DLD1 (cell line): ENCODE results near the gene DNAAF5.
"Not testable (repeated sequence)": the region's sequence is repeated elsewhere in the genome, so short reads cannot be mapped to it uniquely, and the experiment has no call there.

Source experiments
- in situ Hi-C: cut with HindIII; loops from 2 replicates; pipeline ENCODE4 v1.10.0; 2017; ENCODE audit warnings: low sequenced_read_pairs

DNAAF5 gene

GRCh38 chr7:801351-801750 is 74.9 kb downstream of the DNAAF5 start:
- in situ Hi-C loops: not testable (repeated sequence)

DNA sequence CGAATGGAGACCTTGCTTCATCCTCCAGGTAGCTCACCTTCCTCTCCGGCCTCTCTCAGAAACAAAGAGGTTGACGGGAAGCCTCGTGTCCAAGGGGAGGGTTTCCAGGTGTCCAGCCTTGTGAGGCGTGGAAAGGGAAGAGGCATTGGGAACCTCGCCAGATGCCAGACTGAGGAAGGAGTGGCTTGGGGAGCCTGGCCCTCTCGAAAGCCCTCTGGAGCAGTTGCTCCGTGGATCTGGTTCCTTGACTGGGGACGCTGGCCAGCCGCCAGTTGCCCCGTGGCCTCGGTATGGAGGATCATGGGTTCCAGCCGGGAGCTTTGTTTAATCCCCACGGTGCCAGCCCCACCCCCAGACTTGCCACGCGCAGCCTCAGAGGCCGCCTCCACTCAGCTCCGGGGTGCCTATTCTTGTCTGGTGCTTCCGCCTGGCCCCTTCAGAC is 75.5 kb downstream of the DNAAF5 start:
- in situ Hi-C loops: no loop called here

- in situ Hi-C loops: no loop called here
Observed at GRCh38 chr7:802500-803242, 76.2 kb downstream of the DNAAF5 start.

DNA sequence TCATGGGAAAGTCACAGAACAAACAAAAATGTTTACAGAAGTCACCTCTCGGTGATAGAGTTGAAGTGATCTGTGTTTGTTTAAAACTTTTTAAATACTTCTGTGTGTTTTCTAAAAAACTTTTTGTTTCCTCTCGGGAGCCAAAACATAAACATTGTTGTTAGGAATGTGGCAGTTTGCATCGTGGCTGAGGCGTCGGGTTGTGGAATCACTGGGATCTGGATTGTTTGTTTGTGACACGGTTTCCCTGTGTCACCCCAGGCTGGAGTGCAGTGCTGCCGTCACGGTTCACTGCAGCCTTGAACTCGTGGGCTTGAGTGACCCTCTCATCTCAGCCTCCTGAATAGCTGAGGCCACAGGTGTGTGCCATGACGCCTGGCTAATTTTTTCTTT is 76.7 kb downstream of the DNAAF5 start:
- in situ Hi-C loops: no loop called here

DNA sequence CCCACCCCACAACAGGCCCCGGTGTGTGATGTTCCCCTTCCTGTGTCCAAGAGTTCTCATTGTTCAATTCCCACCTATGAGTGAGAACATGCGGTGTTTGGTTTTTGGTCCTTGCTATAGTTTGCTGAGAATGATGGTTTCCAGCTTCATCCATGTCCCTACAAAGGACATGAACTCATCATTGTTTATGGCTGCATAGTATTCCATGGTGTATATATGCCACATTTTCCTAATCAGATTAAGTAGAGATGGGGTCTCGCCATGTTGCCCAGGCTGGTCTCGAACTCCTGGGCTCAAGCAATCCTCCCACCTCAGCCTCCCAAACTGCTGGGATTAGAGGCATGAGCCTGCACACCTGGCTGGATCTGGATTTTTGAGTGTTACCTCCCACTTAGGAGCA is 77.3 kb downstream of the DNAAF5 start:
- in situ Hi-C loops: not testable (repeated sequence)

DNA sequence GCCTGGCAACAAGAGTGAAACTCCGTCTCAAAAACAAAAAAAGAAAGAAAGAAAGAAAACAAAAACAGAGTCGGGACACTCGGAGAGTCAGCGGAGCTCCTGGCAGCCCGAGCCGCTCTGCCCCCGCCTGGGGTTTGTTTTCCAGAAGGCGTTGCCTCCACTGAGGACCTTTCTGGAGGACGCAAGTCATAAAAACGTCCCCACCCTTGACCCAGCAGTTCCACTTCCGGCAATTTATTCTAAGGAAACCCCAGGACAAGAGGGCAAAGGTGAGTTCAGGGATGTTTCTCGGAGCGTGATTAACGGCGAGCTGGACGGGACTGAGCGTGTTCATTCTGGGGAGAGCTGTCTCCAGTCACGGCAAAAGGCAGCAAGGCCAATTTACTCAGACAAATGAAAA is 78.8 kb downstream of the DNAAF5 start:
- in situ Hi-C loops: no loop called here

DNA sequence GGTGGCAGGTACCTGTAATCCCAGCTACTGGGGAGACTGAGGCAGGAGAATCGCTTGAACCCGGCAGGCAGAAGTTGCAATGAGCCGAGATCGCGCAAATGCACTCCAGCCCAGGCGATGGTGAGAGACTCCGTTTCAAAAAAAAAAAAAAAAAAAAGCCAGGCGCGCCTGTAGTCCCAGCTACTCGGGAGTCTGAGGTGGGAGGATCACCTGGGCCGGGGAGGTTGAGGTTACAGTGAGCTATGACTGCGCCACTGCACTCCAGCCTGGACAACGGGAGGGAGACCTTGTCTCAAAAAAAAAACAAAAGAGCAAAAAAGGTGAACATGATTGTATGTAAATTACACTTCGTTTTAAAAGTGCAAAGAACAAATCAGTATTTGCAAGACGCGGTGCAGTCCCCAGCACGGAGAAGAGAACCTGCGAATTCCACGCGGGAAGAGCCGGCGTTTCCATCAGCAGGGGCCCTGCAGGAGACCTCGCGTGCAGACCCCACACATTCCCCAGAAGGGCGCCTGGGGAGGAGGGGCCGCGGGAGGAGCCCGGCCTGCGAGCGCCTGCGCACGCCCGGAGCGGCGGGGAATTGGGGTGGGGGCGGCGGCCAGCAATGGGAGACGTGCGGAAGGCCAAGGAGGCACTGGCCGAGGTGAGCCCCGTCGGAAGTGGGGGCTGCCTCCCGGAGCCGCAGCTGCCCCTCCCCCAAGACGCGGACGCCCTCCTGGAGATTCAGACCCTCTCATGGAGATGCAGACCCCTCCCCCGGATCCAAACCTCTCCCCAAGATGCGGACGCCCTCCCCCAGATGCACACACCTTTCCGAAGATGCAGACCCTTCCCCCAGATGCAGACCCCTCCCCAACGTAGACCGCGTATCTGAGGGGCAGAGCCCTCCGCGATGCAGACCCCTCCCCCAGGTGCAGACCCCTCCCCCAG is 89.1 kb downstream of the DNAAF5 start:
- in situ Hi-C loops: no loop called here

DNA sequence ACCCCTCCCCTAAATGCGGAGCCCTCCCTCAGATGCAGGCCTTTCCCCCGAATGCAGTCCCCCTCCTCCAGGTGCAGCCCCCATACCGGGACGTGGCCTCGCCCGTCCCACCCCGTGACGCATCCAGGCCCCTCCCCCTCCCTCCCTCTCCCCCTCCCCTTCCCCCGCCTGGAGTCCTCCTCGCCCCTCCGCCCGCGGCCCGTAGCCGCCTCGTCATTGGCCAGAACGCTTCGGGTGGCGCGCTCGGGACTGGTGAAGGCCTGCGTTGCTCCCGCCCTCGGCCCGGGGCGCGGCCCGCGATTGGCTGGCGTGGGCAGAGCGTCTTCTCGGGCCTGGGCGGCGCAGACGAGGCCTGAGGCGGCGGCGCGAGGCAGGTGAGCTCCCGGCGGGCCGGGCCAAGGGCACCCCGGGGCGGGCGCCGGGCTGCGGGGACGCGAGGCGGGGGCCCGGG is 89.8 kb downstream of the DNAAF5 start:
- in situ Hi-C loops: no loop called here

GRCh38 chr7:816751-817671 is 90.5 kb downstream of the DNAAF5 start:
- in situ Hi-C loops: no loop called here

DNA sequence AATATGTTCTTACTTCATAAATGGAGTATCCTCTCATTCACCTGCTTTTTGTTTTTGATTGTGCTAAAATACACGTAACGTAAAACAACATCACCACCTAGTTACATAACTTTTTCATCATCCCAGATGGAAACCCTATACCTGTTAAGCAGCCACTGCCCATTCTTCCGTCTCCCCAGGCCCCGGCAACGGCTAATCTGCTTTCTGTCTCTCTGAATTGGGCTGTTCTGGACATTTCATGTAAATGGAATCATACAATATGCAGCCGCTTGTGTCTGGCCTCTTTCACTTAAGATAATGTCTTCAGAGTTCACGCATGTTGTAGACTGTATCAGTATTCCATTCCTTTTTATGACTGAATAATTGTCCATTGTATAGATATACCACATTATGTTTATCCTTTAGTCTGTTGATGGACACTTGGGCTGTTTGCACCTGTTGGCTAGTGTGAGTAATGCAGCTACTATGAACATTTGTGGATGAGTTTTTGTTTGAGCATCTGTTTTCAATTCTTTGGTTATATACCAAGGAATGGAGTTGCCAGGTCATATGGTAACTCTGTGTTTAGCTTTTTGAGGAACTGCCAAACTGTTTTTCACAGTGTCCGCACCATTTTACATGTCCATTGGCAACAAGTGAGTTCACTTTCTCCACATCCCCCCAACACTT is 91.7 kb downstream of the DNAAF5 start:
- in situ Hi-C loops: no loop called here

- in situ Hi-C loops: no loop called here
Observed at GRCh38 chr7:820341-820740, 93.8 kb downstream of the DNAAF5 start.

DNA sequence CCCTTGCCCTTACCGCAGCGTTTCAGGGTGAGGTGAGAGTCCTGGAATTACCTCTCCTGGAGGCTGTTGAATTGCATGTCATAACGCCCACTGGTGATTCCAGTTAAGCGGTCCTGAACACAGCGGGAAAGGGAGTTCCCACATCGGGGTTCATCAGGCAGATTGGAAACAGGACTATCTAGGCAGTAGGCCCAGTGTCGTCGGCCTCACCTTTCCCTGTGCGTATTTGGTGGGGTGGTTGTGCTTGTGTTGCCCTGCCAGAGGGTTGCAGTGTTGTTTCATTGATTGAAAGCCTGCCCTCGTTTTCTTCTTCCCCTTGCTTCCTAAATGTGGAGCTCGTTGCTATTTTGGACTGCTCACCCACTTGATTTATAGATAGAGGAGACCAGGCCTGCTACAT is 95.2 kb downstream of the DNAAF5 start:
- in situ Hi-C loops: no loop called here

- in situ Hi-C loops: no loop called here
Observed at GRCh38 chr7:822692-823276, 96.3 kb downstream of the DNAAF5 start.

GRCh38 chr7:823649-824048 is 97.2 kb downstream of the DNAAF5 start:
- in situ Hi-C loops: no loop called here

GRCh38 chr7:824081-824480 is 97.6 kb downstream of the DNAAF5 start:
- in situ Hi-C loops: no loop called here

DNA sequence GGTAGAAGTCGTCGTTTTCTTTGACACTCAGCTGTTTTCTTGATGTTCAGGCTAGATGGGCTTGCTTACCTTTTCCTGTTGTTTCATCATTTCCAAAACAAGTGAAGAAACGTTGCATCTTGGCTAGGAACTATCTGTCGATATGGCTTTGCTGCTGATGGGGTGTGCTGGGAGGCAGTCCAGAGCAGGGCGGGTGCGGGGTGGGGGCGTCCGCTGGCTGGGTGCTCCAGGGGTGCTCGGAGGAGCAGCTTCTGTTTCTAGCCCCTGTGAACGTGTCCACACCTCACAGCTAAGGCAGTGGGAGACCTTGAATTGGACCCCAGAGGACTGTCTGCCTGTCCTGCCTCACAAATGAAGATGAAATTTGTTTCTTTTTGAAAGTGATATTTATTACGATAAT is 98.2 kb downstream of the DNAAF5 start:
- in situ Hi-C loops: no loop called here

DNA sequence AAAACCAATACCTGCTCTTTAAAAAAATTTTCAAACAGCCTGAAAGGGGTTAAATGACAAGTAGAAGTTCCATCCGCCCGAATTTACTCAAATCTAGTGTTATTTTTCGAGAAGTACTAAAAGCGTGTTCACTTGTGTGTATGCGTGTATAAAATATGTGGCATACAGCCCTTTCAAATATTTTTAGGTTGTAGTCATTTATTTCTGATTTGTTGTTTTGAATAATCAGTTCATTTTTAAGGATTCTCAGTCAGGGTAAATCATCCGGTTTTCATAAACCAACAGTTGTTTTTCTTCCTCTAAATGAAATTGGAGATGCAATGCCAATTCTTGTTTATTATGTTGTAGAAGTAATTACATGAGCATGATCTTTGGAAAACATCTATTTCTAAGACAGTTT is 98.9 kb downstream of the DNAAF5 start:
- in situ Hi-C loops: no loop called here

DNA sequence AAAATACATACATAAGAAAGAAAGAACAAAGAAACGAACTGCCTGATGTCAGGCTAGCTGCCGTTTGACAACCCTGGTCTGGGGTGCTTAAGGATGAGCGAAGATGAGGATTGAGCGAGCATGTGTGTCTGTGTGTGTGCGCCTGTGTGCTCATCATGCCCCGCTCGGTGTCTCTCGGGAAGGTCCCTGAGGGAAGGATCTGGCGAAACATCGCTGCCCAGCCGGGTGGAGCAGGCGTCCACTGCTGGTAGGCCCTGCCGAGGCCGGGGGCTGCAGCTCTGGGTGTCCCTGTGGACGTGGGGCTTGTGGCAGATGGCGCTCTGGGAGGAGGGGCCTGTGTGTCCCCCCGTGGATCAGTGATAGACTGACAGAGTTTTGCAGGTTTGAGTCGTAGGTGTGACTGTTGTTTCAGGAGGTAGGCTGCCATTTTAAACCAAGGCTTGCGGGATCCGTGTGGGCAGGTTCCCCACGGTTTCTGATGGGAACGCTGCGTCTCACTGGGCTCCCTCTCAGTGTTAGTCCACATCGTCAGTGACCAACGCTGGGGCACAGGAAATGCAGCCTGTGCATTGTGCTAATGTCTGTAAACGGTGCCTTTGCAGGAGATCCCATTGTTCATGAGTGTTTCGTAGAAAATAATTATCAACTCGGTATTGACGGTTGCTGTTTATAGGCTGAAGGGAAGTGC is 99.9 kb downstream of the DNAAF5 start:
- in situ Hi-C loops: no loop called here

- in situ Hi-C loops: no loop called here
Observed at GRCh38 chr7:828793-829561, 102.5 kb downstream of the DNAAF5 start.
